HFFc6 (cell line): ENCODE data around the gene ANKRD11. TPM values are rescaled to one million over a fixed set of nuclear protein-coding genes. Genes with fewer than 3 reads are reported as not detected.

Experiments
- DNase-seq: peaks from one replicate; pipeline ENCODE4 v3.0.0-alpha.2; 2018
- H3K27ac Mint-ChIP-seq: 2 replicates; pipeline ENCODE4 v1.8.0; 2020; ENCODE audit warnings: mild to moderate bottlenecking, mixed read lengths
- H3K27me3 Mint-ChIP-seq: 2 replicates; pipeline ENCODE4 v1.8.0; 2021; ENCODE audit warnings: mild to moderate bottlenecking, moderate library complexity, mixed read lengths; ENCODE audit not compliant: insufficient read depth
- H3K36me3 Mint-ChIP-seq: 2 replicates; pipeline ENCODE4 v1.8.0; 2021; ENCODE audit warnings: low read depth, mixed read lengths
- H3K4me1 Mint-ChIP-seq: 2 replicates; pipeline ENCODE4 v1.8.0; 2020; ENCODE audit warnings: low read depth, mixed read lengths
- H3K4me3 Mint-ChIP-seq: 2 replicates; pipeline ENCODE4 v1.8.0; 2020; ENCODE audit warnings: mild to moderate bottlenecking, moderate library complexity, mixed read lengths
- H3K9me3 Mint-ChIP-seq: 2 replicates; pipeline ENCODE4 v1.8.0; 2020; ENCODE audit warnings: mild to moderate bottlenecking, mixed read lengths
- CTCF ChIP-seq: fragments of 200-600 bp; sonication (generic); IDR thresholded peaks from 2 replicates; pipeline ENCODE4 v1.5.0; 2021; ENCODE audit warnings: antibody characterized with exemption, mild to moderate bottlenecking
- total RNA-seq, 6 experiments: library from RNA; stranded (reverse); fragmentation: NEBNext Ultra II Directional; extraction: Animal tissue kit (Norgen Biotek cat#: 25700); gene quantifications; 2 replicates in 1 of 6; 3 replicates in 5 of 6; pipeline ENCODE4 v1.2.3, GENCODE V29; 2021

Gene ANKRD11
- total RNA-seq, 6 experiments from 2014 or later = 110 to 120 (median 116) TPM

- H3K27ac Mint-ChIP-seq = no peak overlapping the region; the same call in 1 of the 2 replicates
- H3K36me3 Mint-ChIP-seq = peaks cover 8% of the 10 kb centered on the region
- no peak for TF ChIP-seq CTCF
- no peak for DNase-seq
- no peaks in the 10 kb centered on the region for H3K9me3 Mint-ChIP-seq
- H3K27me3 Mint-ChIP-seq = no peaks in the 10 kb centered on the region
- H3K4me3 Mint-ChIP-seq = no peak overlapping the region
- peaks cover 6% of the 10 kb centered on the region for H3K4me1 Mint-ChIP-seq
These were observed 21.0 kb upstream of the ANKRD11 start for GRCh38 chr16:89511374-89511773.

GRCh38 chr16:89510526-89510925, 20.2 kb upstream of the ANKRD11 start:
- Mint-ChIP-seq H3K4me3 (peak overlapping the region; percentile 22; the same call in 1 of the 2 replicates), H3K27me3 (no peaks in the 10 kb centered on the region; the same call in 1 of the 2 replicates), H3K36me3 (peaks cover 6% of the 10 kb centered on the region), H3K9me3 (no peaks in the 10 kb centered on the region), H3K27ac (peak overlapping the region; percentile 18; the same call in 1 of the 2 replicates), H3K4me1 (peaks cover 14% of the 10 kb centered on the region)
- no peak for TF ChIP-seq CTCF
- no peak for DNase-seq

GRCh38 chr16:89507834-89508590, 17.7 kb upstream of the ANKRD11 start, which contains the start of gene SPG7:
Gene SPG7, plus strand, starts transcription at chr16:89508403. Its CDS starts 15 bp downstream, at chr16:89508418.
- Mint-ChIP-seq H3K4me3 (peak within 1 kb of the TSS; percentile 99), H3K9me3 (no peaks in the 10 kb centered on the region), H3K27me3 (no peaks in the 10 kb centered on the region; the same call in 1 of the 2 replicates), H3K36me3 (no peaks in the 10 kb centered on the region; the same call in 1 of the 2 replicates), H3K27ac (peak within 1 kb of the TSS; percentile 95), H3K4me1 (peaks cover 22% of the 10 kb centered on the region)
- DNase-seq = peak; percentile 69
- TF ChIP-seq CTCF = no peak

GRCh38 chr16:89507214-89507833, 17.0 kb upstream of the ANKRD11 start:
- H3K4me1 Mint-ChIP-seq = peaks cover 26% of the 10 kb centered on the region
- peak overlapping the region; percentile 85 for H3K27ac Mint-ChIP-seq
- no peak for TF ChIP-seq CTCF
- H3K36me3 Mint-ChIP-seq = no peaks in the 10 kb centered on the region; the same call in 1 of the 2 replicates
- DNase-seq = no peak
- no peaks in the 10 kb centered on the region; the same call in 1 of the 2 replicates for H3K27me3 Mint-ChIP-seq
- H3K4me3 Mint-ChIP-seq = peak overlapping the region; percentile 99
- no peaks in the 10 kb centered on the region for H3K9me3 Mint-ChIP-seq

GRCh38 chr16:89506791-89507191, 16.4 kb upstream of the ANKRD11 start:
- Mint-ChIP-seq H3K27ac (peak overlapping the region; percentile 85), H3K27me3 (no peaks in the 10 kb centered on the region; the same call in 1 of the 2 replicates), H3K36me3 (no peaks in the 10 kb centered on the region; the same call in 1 of the 2 replicates), H3K9me3 (no peaks in the 10 kb centered on the region), H3K4me1 (peaks cover 31% of the 10 kb centered on the region), H3K4me3 (peak overlapping the region; percentile 99)
- TF ChIP-seq CTCF = no peak
- DNase-seq = no peak
